GOT3 (cell line): ENCODE results near the gene IQSEC1.

Experiments used
- DNase-seq: peaks from one replicate; lab custom pipeline; 2025; ENCODE audit warnings: mixed read lengths; lab: John Stamatoyannopoulos, UW

IQSEC1 gene

DNA sequence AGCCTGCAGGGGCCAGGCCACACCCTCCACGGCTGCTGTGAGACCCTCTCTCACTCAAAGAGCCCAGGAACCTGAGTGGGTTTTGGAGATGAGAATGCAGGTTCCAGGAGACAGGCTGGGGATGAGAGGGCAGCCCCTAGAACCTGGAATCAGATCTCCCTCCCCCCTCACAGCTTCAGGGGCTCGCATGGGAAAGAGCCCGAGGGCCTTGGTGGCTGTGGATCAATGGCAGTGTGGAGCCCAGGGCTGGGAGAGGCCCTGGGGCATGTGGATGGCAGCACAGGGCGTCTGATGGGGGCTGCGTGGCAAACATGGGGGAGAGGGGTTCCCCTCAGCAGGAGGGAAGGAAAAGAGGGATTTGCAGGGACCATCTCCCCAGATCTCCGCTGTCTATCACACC, 119.0 kb downstream of the IQSEC1 start:
- DNase-seq, result no peak

DNA sequence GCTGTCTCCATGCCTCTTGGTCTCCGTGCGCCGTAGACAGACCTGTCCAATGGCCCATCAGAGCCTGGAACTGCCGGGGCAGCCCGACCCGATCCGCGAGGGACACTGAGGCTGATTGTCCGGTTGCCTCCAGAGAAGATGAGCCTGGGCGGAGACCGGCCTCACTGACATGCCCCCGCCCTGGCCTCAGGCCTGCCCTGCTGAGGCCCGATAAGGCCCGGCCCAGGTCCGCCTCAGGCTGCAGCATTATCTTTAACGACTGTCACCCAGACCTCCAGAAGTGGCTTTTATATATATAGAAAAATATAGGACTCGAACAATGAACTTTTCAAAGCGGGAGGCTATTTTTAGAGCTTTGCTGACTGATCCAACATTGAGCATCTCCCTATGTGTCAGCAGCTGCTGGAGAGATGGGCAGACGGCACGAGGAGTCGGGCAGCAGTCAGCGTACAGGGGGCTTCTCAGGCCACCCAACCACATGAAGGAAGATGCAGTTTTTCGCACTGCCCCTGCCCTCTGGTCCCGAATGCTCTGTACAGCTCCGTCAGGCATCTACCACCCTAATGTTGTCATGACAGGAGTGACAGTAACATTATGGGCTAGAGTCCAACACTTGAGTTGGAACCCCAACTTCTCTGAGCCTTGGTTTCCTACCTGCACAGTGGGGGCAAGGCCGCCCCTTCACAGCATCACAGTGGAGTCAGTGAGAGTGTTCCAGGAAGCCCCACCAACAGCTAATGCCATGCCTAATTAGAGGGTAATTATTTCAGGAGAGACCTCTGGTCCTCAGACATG, 119.8 kb downstream of the IQSEC1 start:
- no peak for DNase-seq

- no peak for DNase-seq
Measured at GRCh38 chr3:12952343-12953200, 120.7 kb downstream of the IQSEC1 start.

DNA sequence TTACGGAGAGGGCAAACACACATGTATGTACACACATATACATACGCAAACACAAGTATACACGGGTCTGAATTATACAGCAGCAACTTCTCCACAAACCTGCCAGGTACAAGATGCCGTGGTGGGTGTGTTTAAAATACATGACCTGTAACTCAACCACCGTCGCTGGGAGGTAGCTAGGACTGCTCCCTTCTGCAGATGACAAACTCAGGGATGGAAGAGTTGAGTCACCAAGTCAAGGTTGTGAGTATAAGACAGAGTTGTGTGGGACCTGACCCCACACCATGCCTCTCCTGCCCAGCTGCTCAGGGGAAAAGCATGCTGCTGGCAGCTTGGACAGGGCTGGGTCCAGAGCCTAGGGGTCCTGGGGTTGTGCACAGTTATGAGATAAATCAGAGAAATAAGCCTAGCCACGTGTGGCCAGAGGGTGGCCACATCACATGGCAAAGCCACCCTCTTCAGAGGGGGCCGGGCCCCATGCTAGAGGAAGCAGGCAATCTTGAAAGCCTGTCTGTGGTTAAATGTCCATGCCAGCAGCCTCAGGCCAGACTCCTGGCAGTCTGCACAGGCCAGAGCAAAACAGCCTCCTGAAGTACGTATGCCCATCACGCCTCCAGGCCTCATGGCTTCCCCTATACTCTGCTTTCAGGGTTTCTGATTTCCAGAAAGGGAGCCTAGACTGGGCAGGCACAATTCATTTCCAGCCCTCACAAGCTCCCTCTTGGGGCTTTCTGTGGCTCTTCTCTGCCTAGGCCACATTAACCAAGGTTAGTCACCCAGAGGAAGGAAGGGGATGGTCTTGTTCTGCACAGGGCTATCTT, 124.1 kb downstream of the IQSEC1 start:
- no peak for DNase-seq

DNA sequence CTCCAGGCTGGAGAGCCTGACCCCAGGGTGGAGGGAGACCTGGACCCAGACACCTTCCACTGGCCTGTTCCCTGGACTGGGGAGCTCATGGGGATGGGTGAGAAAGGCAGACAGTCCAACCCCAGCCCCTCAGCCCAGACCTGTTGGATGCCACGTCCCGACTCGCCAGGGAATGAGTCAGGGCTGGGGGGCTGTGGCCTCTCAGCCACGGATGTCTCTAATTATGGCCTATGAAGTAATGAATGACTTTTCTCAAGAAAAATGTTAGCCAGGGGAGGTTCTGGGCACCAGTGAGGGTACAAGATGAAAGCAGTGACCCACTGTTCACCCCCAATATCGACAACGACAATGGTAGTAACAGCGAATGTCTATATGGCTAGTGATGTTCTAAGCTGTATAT, 124.9 kb downstream of the IQSEC1 start:
- DNase-seq, result no peak

DNA sequence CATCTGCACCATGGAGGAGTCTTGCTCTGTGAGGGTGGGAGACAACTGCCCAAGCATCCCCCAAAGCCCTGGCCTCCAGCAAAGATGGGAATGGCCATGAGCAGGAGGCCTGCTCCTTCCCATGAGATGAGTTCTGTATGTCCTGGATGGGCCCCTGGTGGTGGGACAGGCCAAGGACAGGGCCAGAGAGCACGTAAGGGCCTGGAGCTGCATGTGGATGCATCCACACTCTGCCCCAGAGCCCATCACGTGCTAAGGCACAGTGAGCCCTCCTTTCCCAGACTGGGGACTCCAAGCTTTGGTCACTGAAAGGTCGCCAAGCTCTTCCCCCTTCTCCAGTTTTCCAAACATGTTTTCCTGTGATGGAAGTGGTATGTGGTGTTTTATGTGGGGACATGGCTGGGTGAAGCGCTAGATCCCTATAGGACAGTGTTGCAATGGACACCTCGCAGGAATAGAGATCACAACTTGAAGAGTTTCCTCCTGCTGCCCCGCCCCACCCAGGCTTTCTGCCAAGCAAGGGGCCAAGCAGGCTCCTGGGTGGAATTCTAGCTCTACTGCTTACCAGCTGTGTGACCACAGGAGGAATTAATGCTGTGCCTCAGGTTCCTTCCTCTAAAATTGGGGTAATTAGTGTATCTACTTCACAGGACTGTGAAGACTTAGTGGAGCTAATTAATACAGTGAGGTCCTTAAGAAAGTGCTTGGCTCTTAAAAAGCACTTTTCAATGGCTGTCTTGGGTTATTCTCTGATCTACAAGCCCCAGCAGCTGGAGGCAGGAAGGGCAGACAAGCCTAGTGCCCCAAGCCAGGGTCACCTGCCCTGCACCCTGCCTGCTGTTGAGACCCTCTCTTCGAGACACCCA, 125.5 kb downstream of the IQSEC1 start:
- no peak for DNase-seq

GRCh38 chr3:12946649-12947316, 126.4 kb downstream of the IQSEC1 start:
- no peak for DNase-seq

GRCh38 chr3:12946251-12946648, 127.0 kb downstream of the IQSEC1 start:
- no peak for DNase-seq

DNA sequence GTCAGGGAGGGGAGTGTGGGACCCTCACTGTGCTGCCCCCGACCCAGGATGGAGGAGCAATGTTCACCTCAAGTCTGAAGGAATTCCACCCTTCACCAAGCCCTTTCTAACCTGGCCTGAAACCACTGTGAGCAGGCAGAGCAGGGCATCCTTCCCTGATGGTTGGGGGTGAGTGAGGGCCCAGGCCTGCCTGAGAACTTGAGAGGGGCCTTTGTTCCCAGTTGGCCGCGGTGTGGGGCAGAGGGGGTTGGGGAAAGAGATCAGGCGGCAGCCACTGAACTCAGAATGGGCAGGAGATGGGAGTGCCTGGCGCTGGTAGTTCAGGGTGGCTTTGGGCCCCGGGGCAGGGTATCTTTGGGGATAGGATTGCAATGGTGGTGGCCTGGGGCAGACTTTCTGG, 128.4 kb downstream of the IQSEC1 start:
- no peak for DNase-seq

GRCh38 chr3:12944413-12944812, 128.8 kb downstream of the IQSEC1 start:
- no peak for DNase-seq

DNA sequence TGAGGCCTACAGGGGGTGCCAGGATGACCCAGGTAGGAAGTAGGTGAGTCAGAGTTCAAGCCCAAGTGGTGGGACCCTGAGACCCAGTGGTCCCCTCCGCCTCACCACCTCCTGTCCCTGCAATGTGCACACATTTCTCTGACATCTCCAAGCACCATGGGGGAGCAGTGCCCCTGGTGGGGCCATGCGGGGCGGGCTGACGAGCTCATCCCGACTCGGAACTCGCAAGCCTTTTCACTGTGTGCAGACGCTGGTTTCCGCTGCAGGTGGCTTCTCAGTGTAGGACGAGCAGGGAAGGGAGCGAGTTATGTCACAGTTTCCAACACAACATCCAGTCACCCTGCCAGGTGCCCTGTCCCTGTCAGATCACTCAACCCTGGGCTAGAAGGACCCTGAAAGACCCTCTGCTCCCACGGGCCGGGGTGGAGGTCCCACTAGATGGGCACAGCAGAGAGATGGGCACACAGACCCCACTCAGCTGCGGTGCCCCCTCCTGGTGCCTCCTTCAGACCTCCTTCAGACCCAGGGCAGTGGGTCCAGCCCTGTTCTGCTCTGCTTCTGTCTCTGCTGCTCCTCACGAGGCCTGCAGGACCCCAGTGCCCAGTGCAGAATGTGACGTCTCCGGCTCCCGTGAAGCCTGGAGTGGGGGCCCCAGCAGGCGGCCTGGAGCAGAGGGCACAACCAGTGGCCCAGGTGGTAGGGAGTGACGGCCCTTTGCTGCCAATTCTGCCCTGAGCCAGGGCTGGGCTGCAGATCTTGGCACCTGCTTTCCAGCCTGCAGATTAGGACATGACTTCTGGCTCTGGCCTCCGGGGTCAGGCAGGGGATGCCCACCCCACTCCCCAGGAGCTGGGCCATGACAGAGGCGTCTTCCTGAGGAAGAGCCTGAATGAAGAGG, 129.9 kb downstream of the IQSEC1 start:
- DNase-seq, result no peak

- DNase-seq, result no peak
Measured at GRCh38 chr3:12941495-12942023, 131.7 kb downstream of the IQSEC1 start.

DNA sequence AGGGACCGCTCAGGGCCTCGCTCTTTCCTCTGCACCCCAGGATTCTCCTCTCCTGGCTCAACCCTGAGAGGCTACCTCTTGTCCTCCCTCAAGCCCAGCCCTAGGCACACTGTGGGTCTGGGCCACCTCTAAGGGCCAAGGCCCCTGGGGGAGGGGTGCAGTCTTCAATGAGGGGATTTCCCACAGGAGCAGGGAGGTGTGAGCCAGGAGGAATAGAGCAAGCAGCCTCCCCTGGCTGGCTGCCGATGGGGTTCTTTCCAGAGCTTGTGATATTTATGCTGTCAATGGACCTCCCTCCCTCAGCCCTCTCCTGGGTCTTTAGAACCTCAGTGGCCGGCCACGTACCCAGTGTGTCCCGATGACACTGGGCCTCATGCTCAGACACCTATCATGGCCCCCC, 132.4 kb downstream of the IQSEC1 start:
- DNase-seq, result no peak

DNA sequence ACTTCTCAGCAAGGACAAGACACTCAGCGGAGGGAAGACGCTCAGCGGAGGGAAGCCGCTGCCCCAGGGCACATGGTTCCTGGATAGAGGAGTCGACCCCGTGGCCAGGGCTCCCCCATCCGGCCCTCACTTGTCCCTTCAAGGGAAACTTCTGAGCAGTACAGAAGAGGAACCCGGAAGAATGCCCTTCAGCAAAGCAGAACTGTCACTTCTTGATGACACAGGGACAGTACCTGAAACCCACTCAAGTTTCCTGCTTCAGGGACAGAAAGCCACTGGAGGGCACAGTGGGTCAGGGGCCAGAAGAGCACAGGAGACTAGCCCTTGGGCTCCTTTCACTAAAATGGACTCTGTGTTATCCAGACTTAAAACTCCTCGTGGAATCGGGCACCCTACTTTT, 134.1 kb downstream of the IQSEC1 start:
- DNase-seq, result no peak

GRCh38 chr3:12938258-12938711, 134.9 kb downstream of the IQSEC1 start:
- DNase-seq, result no peak

- no peak for DNase-seq
Measured at GRCh38 chr3:12935861-12936830, 137.1 kb downstream of the IQSEC1 start.

DNA sequence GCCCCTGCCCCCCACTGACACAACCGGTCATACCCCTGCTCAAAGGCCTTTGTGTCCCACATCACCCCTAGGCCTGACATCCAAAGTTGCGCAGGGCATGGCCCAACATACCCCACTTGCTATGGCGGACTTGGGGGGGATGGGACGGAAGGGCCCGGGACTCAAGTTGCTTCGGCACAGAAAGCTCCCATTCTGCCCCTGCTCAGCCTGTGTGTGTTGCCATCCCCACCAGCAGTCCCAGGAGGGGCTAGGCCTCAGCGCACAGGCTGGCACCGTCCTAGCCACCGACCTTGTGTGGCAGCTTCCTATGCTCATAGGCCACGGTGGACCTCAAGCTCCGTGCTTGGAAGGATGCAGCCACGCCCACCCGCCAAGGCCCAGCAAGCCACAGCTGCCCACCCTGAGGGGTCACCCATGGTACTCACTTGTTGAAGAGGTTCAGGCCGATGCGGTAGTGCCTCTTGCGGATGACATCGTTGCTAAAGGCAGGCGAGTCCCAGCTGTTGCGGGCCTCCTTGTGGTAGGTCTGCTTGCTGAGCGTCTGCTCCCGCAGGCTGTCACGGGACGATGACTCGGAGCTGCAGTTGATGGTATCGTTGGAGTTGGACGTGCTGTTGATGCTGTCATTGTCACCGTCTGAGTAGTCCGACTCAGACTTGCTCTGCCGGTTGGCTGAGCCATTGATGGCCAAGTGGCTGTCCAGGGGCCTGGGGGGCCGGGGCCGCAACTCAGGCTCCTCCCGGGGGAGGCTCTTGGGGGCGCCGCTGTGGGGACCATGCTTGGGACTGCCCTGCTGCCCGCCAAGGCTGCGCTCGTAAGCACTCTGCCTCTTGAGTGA, 138.0 kb downstream of the IQSEC1 start:
- DNase-seq, result no peak
